HG03108 (cell line): ENCODE data around the gene DCAKD.

ENCODE experiments used
- ATAC-seq: cut with Tn5 transposase; IDR thresholded peaks from one replicate; pipeline ENCODE4 v1.9.1; 2021; ENCODE audit warnings: moderate library complexity; ENCODE audit not compliant: unreplicated experiment

The DCAKD gene

DNA sequence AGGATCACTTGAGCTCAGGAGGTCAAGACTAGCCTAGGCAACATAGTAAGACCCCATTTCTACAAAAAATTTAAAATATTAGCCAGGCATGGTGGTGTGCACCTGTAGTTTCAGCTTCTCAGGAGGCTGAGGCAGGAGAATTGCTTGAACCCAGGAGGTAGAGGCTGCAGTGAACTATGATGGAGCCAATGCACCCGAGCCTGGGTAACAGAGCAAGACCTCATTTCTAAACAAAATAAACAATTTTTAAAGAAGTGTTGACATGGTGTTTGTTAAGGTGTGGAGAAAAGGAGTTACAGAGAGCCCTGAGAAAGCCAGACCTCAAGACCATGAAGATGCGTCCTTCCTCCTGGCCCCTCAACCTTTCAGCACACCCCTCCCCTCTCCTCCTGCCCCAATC is 45.7 kb downstream of the DCAKD start:
- no peak for ATAC-seq

DNA sequence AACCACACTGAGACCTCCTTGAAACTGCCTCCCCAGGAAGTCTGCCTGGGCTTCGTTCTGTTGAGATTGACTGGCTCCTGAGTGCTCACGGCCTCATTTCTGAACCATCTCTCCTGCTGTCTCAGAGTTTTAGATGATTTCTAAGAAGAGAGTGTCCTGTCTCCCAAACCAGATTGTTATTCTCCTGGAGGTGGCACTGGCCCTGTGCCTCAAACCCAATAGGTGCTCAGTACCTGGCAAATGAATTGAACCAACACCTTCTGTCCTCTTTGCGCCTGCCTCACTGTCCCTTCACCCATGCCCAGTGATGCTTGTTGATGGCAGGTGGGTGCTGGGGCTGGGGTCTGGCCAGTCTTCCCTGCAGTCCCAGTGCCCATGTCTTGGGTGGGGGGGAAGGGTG is 47.0 kb downstream of the DCAKD start:
- ATAC-seq, result no peak

DNA sequence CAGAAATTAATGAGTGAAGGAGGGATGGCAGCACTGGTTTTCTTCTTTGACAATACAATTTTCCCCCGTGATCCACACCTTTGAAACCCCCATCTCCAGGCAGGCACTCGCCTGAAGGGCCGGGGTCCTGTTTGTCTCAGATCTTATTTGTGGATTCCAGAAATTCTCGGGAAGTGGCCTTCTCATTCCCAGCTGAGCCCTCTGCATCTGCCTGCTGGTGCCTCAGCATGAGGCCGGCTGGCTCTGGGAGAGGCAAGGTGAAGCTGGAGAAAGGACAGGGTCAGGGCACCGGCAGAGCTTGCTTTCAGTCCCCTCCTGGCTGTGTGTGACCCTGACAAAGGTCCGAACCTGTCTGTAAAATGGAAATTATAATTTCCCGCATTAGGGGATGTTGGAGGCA is 47.6 kb downstream of the DCAKD start:
- ATAC-seq, result no peak

DNA sequence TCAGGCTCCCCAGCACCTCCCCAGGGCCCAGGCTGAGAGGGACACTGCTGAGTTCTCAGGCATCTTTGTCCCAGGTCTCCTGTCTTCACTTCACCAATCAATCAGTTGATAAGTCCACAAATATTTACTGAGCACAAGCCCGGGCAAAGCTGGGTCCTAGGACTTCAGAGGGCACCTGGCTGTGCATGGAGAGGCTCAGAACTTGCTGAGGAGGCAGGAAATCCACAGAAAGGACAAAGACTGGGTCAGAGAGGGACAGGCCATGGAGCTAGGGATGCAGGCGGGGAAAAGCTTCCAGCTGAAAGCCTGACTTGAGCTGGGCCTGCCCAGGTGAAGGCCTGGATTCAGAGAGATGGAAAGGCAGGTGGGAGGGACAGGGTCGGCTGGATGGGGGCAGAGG is 50.1 kb downstream of the DCAKD start:
- no peak for ATAC-seq

DNA sequence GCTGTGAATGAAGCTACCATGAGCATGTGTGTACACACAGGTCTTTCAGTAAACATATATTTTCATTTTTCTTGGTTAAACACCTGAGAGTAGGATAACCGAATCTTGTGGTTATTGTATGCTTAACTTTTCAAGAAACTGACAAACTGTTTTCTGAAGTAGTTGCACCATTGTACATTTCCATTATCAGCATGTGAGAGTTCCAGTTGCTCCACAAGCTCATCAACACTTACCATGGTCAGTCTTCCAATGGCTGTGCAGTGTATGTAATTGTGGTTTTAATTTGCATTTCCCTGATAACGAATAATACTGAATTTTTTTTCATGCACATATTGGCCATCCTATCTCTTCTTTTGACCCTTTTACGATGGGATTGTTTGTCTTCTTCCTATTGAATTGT is 52.0 kb downstream of the DCAKD start:
- ATAC-seq, result no peak

DNA sequence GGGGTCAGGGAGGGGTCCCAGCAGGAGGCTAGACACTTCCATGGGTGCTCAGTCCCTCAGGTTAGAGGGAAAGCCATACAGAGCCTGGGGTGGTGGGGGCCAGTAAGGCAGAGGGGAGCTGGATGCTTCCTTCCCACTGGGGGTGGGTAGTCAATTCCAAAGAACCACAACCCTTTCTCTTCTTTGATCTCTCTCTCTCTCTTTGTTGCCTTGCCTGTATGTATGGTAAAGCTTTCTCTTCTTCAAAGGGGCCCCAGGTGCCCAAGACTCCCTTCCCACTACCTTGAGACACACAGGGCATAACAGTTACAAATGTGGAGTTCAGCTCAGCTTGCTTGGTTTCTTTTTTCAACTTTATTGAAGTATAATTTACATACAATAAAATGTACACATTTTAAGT is 52.8 kb downstream of the DCAKD start:
- ATAC-seq, result no peak

DNA sequence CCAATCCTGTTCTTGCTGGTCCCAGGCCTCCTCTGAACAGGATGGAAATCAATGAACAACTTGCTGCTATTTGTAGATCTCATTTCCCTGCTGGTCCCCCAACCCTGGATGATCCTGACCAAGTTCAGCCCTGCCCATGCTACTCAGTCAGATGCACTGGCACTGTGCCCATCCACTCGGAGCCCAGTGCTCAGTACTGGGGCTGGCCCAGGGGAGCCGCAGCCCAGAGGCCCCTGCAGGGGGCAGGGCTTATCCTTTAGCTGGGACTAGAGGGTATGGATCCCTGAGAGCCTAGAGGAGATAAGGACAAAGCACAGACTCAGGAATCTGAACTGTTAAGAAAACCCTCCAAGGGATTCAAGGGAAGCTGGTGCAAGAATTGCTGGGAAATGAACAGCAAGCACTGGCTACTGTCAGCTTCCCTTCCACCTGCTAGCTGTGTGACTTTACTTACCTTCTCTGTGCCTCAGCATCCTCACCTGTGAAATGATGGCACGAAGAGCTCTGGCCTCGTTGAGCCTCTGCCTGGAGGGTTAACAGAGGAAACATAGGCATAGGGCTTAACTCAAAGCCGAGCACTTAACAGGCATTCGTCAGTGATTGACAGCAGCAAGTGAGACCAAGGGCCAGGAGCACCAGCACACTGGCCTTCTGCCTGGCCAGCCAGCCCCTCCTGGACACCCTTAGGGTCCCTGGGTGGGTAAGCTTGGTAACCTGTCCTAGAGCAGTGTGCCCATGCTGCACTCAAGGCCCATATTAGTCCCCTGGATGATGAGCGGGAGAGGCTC is 53.5 kb downstream of the DCAKD start:
- ATAC-seq, result no peak

DNA sequence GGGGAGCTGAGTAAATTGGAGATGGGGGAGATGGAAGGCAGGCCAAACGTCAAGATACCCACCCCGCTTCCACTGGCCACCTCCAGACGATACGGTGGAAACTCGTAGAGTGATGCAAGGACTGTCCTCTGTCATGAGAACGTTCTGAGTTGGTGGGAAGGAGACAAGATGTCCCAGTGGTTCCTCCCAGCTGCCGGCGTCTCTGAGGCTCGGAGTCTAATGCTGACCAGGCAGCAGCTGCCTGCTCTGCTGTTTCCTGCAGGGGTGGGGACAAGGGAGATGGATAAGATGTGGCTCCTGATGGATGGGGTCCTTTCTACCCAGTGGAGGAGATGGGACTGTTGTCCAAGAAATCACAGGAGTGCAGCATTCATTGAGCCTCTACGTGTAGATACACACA is 55.1 kb downstream of the DCAKD start:
- no peak for ATAC-seq

DNA sequence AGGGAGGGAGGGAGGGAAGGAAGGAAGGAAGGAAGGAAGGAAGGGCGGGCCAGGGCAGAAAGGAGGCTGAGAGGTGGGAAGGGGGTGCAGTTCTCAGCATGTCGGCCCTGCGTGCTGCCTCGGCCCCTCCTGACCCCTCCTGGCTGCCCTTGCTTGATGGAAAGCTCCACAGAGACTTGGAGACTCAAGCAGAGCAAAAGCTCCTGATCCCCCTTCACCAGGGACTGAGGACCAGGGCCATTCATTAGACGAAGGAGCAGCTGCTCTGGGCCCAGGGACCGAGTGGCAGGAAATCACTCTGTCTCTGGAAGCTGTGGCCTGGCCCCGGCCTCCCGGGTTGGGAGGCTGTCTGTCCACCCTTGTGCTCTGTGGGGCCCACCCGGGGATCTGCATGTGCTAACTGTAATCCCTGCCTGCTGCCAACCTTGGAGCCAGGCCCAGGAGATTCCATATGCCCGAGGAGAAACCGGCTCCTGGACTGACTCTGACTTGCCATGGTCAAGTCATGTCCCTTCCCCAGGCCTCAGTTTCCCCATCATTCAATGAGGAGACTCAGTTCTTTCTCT is 55.9 kb downstream of the DCAKD start:
- ATAC-seq, result no peak

DNA sequence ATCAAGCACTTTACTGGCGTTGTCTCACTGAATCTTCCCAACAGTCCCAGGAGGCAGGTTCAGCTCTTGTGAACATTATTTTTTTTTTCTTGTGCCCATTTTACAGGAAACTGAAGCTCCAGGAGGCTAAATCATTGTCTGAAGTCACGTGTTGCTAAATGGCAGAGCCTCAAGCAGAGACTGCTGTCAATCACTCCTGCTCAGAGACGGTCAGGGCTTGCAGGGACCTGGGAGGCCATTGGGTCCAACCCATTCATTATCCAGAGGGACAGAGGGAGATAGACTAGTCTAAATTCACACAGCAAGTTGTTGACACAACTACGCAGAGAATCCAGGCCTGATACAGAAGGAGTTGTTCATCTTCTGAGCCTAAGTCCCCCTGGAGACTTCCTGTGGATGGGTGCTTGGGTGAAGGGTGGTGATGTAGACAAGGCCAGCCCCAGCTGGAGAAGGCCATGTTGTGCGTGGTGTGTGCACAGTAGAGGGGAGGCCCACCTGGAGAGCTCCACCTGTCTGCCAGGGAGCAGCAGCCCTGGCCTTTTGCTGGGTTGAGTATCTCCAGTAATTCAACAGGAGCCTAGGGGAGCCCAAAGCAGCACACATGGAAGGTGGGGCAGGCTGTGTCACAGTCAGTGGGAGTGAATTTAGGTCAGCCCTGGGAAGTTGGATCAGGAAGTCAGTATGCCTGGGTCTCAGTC is 59.0 kb downstream of the DCAKD start:
- ATAC-seq, result no peak

DNA sequence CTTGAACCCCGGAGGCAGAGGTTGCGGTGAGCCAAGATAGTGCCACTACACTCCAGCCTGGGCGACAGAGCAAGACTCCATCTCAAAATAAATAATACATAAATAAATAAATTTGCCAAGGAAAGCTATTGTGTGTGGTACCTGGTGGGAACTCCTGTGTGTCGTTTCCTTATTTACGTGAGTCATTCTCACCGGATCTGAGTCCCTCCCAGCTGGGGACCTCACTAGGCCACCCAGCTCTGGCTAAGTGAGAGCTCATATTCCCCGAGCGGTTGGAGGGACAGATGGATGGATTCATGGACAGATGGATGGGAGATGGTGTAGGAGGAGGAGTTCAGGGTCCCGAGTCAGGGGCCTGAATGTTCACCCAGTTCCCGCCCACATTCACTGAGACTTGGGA is 60.4 kb downstream of the DCAKD start:
- no peak for ATAC-seq

DNA sequence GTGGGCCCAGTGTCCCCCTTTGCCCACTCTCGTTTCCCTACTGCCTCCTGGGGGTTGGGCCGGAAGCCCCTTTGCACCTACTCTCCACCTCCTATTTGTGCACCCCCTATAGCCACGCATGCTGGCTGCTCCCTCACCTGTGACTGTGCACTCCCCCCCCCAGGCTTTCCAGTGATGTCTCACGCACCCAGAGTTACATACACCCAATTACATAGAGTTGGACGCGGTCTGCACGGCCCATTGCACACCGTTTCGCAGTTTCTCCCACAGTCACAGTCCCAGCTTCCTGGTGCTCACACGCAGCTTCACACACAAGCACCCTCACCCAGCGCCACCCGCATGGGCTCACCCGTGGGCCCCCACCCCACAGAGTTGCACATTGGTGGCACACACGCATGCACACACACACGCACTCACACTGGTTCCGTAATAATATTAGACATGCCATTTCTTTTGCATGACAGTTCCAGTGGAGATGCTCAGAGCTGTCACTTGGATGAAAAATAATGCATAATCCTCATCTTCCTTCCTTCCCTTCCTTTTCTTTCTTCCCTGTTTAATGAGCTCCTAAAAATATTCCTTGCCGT is 61.8 kb downstream of the DCAKD start:
- ATAC-seq, result no peak

DNA sequence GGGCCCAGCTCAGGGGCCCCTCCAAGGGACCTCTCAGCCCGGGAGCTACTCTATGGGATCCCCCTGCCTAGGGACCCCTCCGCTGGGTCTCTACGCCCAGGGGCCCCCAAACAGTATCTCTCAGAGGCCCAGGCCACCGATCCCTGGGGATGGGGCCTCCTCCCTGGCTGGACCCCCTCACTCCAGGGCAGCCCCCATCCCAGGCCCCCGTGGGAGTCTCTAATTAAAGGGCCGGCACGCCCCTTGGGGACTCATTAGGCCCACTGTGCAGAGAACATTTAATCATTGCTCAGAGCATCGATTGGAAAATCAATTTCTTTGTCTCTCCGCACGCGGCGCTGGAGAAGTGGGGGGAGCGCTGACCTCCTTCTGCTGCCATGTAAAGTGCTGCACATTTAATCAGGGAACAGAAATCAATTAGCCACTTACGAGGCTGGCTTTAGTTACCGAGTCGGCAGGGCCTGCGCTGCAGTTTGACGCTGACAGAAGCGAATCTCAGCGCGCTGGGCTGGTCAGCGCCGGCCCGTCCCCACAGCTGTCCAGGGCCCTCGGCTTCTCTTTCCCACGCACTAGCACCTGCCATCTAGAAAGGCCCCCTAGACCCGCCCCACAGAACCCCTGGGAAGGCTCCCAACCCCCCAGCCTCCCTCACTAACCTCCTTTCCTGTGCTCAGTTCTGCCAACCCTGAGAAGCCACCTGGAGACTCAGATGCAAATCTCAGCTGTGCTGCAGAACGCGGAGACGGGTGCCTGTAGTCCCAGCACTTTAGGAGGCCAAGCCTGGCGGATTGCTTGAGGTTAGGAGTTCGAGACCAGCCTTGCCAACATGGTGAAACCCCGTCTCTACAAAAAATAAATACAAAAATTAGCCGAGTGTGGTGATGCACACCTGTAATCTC is 63.1 kb downstream of the DCAKD start:
- no peak for ATAC-seq

DNA sequence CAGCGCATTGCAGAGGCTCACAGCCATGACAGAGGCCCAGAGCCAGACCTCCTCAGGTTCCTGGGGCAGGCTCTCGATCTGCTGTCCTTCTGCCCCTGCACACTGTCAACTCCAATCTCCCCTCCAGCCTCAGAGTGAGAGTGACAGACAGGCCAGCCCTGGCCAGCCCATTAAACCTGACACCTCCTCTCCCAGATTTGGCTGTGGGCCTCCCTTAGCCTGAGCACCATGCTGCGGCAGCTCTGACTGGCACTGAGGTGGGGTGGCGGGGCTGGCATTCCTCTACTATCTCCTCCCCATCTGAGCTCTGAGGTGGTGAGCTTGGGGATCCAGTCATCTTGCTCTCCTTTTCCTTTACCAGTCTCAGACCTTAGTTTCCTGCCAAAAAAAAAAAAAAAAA is 67.9 kb downstream of the DCAKD start:
- ATAC-seq, result no peak

DNA sequence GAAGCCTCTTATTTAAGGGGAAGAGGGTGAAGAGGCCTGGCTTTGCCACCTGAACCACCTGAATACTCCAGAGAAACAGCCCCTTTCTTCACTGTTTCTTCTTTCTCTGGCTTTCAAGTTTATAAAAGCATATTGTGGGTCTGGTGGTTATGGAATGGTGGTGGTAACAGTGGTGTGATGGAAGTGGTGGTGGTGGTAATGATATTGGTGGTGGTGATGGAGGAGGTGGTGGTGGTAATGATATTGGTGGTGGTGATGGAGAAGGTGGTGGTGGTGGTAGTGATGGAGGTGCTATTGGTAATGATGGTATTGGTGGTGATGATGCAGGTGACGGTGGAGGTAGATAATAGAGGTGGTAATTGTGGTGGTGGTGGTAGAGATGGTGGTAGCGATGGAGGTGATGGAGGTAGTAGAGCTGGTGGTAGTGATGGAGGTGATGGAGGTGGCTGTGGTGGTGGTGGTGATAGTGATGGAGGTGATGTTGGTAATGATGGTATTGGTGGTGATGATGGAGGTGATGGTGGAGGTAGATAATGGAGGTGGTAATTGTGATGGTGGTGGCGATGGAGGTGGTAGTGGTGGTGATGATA is 69.2 kb downstream of the DCAKD start:
- ATAC-seq, result no peak

DNA sequence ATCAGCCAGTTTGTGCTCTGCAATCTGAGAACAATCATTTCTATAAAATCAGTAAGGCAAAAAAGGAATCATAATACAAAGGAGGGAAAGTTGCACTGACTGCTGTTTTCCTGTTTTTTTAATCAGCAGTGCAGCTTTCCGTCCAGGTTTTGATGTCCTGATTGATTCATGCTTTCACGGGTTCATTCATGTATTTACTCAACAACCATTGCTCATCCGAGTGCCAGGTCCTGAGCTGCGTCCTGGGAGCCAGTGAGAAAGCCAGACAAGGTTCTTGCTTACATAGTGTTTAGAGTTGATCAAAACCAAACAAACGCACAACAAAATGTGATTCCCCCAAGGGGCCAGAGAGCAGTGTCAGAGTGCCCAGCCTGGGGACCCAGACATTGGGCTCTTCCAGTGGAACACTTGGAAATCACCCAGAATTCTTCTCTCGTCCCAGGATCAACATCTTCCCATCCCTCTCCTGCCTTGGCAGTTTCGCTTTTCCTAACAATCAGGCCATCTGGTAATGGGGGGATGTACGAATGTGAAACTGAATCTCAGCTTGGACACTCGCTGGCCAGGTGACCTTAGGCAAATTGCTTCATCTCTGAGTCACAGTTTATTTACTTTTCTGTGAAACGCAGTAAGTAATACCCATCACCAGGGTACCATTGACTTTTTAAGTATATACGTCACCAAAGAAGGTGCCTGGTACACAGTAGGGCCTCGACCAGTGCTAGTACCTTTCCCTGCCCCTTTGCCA is 70.0 kb downstream of the DCAKD start:
- no peak for ATAC-seq

DNA sequence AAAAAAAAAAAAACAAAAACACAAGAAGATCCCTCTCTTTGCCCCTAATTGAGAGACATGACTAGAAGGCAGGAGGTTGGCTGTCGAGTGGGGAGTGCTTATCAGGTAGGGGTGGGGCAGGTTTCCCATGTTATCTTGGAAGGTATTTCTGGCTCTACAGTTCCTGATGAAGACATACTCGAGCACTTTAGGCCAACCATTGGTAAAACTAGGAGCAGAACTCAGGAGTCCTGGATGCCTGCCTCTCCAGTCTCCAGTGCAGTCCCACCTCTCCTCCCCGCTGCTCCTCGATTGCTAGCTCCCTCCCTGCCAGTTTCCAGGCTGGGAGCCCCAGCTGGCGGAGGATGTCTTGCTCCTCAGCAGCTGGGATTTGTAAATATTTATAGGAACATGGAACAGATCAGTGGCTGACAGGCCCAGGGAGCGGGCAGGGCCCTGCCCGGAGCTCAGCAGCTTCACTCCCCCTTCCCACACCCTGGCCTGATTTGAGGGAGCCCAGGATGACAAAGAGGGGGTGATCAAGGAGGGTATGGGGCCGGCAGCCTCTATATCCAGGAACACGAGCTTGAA is 71.9 kb downstream of the DCAKD start:
- no peak for ATAC-seq

DNA sequence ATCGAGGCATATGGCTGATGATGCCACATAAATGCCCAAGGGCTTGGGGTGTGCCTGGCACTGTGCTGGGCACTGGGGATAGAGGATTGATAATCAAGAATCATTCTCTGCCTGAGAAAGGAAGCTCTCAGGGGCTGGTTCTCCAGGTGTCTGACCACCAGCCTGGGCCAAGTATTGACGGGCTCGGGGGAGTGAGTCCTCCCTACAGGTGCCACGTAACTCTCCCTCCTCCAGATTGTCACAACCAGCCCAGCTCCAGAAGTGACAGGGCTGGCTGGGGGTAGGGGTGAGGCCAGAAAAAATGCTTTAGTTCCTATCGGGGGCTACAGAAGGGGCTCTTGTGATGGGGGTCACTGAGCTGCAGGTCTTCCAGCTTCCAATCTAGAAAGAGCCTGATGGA is 72.6 kb downstream of the DCAKD start:
- ATAC-seq, result no peak

DNA sequence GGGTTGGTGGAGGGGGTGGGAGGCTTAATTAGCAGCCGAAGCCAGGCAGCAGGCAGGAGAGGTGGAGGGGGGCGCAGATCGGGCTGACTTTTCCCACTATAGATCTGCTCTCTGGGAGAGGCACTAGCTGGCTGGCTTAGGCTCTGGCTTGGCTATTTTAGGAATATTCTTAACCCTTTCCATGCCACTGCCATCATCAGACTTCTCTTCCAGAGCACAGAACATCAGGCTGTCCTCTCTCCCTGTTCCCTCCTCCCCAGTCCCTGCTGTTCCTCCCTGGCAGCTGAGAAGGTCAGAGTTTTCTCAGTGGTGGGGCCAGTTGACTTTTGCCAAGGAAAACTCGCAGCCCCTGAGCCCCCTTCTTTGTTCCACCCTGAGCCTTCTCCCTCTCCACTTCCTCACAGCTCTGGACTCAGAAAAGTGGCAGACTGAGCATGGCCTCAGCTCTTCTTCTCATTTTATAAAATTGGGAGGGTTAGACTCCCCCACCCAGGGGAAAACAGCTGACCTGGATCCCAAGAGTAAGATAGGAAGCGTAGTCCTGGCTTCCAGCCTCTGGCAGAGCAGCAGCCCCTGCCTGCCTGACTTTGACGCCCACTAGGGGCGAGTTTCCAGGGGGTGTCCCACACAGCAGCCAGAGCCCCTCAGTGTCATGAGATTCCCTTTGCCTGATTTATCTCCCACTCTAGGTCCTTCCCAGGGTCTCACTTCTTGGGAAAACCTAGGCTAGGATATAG is 73.5 kb downstream of the DCAKD start:
- ATAC-seq, result no peak
